ENCODE data around the gene PID1.

PID1 gene

DNA sequence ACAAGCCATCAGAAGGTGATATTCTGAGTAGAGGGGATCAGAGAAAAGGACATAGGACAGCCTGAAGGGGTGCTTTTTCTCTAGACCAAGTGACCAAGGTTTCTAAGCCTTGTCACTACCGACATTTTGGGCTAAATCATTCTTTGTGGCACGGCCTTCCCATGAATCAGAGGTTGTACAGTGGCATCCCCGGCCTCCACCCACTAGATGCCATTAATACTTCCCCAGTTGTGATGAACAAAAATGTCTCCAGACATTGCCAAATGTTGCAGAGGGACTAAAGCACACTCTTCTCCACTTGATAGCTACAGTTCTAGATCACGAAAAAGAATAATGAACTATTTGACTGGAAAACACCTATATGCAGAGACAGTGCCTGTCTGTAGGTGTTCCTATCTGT lies 143.6 kb downstream of the PID1 start:
- in situ Hi-C loops (cut with MboI; ENCODE audit: low sequenced_read_pairs): no loop called here
- Histone ChIP-seq H3K36me3 (replicated peaks) (no peaks in the 10 kb centered on the region), H3K27me3 (ENCODE audit: low read depth) (no peaks in the 10 kb centered on the region), H3K4me3 (no peak overlapping the region), H3K4me1 (no peaks in the 10 kb centered on the region), H3K9me3 (no peaks in the 10 kb centered on the region)
- DNase-seq (ENCODE audit: low spot score in 2 of 2): no peak

DNA sequence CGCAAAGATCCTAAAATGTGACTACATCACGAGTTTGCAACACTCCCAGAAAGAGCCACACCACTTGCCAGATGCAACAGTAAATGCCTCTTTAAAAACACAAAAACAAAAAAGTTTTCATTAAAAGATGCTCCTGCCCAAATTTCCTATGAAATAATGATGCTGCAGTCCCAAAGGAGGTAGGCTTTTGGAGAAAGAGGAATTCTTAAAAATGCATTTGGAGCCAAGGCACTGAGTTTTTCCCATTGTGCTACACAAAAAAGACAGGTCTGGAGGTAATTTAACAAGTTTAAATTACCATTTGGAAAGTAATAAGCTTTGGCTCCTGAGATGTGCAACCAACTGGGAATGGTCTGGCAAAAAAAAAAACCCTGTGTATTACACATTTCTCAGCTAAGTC lies 145.0 kb downstream of the PID1 start:
- DNase-seq (ENCODE audit: low spot score in 2 of 2): no peak
- H3K27me3 ChIP-seq (ENCODE audit: low read depth): no peaks in the 10 kb centered on the region
- in situ Hi-C loops (cut with MboI; ENCODE audit: low sequenced_read_pairs): no loop called here
- H3K4me1 ChIP-seq: no peaks in the 10 kb centered on the region
- no peaks in the 10 kb centered on the region for H3K36me3 ChIP-seq (replicated peaks)
- H3K9me3 ChIP-seq: no peaks in the 10 kb centered on the region
- no peak overlapping the region for H3K4me3 ChIP-seq

DNA sequence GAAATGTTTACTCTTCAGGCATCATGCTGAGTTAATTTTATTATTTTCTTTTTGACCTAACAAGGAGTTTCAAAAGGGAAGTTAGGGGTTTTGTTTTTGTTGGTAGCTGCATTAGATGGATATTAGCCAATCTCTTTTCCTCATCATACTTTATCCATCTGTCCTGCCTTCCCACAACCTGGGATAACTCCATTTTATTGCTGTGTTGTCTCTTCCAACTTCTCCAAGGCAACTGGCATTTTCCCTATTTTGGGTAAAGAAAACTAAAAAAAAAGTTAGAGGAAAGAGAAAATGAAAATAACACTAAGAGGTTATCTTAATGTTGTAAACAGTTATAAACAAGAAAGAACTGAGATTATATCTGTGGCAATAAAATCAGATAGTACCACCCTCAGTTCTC lies 147.0 kb downstream of the PID1 start:
- in situ Hi-C loops (cut with MboI; ENCODE audit: low sequenced_read_pairs): no loop called here
- Histone ChIP-seq H3K9me3 (no peaks in the 10 kb centered on the region), H3K36me3 (replicated peaks) (no peaks in the 10 kb centered on the region), H3K27me3 (ENCODE audit: low read depth) (no peaks in the 10 kb centered on the region), H3K4me1 (no peaks in the 10 kb centered on the region), H3K4me3 (no peak overlapping the region)
- DNase-seq (ENCODE audit: low spot score in 2 of 2): no peak

DNA sequence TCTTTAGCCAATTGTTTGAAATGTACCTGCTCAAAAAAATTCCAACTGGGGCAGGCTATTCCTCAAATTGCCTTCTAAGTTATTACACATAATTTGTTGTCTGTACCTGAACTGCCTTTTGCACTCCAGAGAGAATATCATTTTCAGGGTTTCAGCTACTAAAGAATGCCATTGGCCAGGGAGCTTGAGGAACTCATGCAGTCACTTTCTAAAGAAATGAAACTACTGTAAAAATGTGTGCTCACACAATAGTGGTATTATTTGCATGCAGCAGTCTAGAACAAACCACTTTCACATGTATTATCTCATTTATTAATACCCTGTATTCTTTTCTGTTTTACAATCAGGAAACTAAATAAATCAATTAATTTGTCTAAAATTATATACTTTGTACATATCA lies 152.2 kb downstream of the PID1 start:
- H3K4me3 ChIP-seq: no peak overlapping the region
- no peaks in the 10 kb centered on the region for H3K27me3 ChIP-seq (ENCODE audit: low read depth)
- H3K9me3 ChIP-seq: no peaks in the 10 kb centered on the region
- in situ Hi-C loops (cut with MboI; ENCODE audit: low sequenced_read_pairs): no loop called here
- no peak for DNase-seq (ENCODE audit: low spot score in 2 of 2)
- H3K4me1 ChIP-seq: no peaks in the 10 kb centered on the region
- no peaks in the 10 kb centered on the region for H3K36me3 ChIP-seq (replicated peaks)

DNA sequence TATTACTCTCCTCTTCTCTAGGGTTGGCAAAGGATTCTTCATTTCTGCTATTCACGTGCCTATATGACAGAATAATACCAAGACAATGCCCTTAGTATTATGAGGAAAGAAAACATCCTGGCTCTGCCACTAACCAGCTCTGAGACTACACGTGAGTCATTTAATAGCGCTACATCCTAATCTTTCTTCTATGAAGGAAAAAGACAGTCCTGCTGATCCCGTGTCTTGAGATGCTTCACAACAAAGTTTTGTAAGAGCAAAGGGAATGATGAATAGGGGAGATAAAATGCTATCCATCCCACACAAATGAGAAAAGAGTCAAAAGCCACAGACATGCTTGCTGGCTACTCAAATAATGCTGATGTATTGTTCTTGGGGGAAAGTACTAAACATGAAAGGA lies 152.8 kb downstream of the PID1 start:
- no peak overlapping the region for H3K4me3 ChIP-seq
- no peaks in the 10 kb centered on the region for H3K9me3 ChIP-seq
- no peaks in the 10 kb centered on the region for H3K36me3 ChIP-seq (replicated peaks)
- no peaks in the 10 kb centered on the region for H3K4me1 ChIP-seq
- in situ Hi-C loops (cut with MboI; ENCODE audit: low sequenced_read_pairs): no loop called here
- no peaks in the 10 kb centered on the region for H3K27me3 ChIP-seq (ENCODE audit: low read depth)
- no peak for DNase-seq (ENCODE audit: low spot score in 2 of 2)

DNA sequence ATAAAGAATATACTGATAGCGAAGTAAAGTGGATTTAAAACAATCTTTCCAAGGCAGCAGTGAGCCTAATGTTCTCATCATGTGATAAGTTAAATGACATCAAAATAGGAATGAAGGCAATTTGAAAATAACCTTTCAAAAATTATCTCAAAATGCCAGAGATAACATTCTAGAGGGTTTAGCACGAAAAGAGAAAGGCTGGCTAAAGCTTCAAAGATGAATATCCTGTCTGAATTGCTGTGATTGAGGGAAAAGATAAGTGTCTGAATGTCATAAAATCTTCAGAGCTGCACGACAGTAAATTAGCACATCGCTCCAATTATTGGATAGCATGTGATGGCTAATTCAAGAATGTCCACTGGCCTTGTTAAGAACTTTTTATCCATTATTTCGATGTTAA lies 159.3 kb downstream of the PID1 start:
- no peaks in the 10 kb centered on the region for H3K9me3 ChIP-seq
- H3K36me3 ChIP-seq (replicated peaks): no peaks in the 10 kb centered on the region
- H3K27me3 ChIP-seq (ENCODE audit: low read depth): no peaks in the 10 kb centered on the region
- DNase-seq (ENCODE audit: low spot score in 2 of 2): no peak
- no peak overlapping the region for H3K4me3 ChIP-seq
- no peaks in the 10 kb centered on the region for H3K4me1 ChIP-seq
- in situ Hi-C loops (cut with MboI; ENCODE audit: low sequenced_read_pairs): no loop called here

DNA sequence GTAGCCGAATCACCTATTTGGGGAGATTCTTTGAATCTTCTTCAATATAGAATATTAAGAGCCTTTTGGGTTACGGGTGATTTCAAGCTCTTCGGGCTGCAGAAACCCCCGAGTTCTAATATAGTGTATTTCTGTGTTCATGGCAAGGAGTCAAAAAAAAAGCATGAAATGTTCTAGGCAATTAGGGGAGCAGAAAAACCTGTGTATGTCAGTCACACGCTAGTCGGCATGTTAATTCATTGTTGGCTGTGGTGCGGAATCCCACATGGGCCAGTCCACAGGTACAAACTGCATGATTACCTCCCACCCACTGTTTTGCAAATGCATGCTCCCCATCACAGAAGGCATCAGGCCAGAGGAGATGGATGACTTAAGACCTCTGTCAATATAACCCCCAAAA lies 161.9 kb downstream of the PID1 start:
- DNase-seq (ENCODE audit: low spot score in 2 of 2): no peak
- H3K4me1 ChIP-seq: no peaks in the 10 kb centered on the region
- no peaks in the 10 kb centered on the region for H3K9me3 ChIP-seq
- no peak overlapping the region for H3K4me3 ChIP-seq
- in situ Hi-C loops (cut with MboI; ENCODE audit: low sequenced_read_pairs): no loop called here
- no peaks in the 10 kb centered on the region for H3K36me3 ChIP-seq (replicated peaks)
- no peaks in the 10 kb centered on the region for H3K27me3 ChIP-seq (ENCODE audit: low read depth)

DNA sequence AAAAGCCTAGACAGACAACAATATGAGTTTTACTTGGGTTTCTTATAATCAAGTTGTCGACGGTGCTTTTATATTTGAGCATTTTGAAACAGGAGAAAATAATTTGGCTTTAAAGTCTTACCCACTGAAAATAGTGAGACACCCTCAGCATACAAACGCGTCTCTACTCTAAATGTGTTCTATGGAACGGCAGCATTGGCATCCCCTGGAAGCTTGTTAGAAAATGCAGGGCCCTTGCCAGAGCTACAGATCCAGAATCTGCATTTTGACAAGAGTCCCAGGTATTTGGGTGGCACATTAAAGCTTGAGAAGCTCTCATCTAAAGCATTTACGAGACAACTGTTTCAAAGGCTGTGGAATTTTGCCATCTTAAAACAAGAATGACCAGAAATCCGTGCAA lies 163.5 kb downstream of the PID1 start:
- in situ Hi-C loops (cut with MboI; ENCODE audit: low sequenced_read_pairs): no loop called here
- H3K9me3 ChIP-seq: no peaks in the 10 kb centered on the region
- no peaks in the 10 kb centered on the region for H3K4me1 ChIP-seq
- no peak for DNase-seq (ENCODE audit: low spot score in 2 of 2)
- no peak overlapping the region for H3K4me3 ChIP-seq
- no peaks in the 10 kb centered on the region for H3K36me3 ChIP-seq (replicated peaks)
- no peaks in the 10 kb centered on the region for H3K27me3 ChIP-seq (ENCODE audit: low read depth)

DNA sequence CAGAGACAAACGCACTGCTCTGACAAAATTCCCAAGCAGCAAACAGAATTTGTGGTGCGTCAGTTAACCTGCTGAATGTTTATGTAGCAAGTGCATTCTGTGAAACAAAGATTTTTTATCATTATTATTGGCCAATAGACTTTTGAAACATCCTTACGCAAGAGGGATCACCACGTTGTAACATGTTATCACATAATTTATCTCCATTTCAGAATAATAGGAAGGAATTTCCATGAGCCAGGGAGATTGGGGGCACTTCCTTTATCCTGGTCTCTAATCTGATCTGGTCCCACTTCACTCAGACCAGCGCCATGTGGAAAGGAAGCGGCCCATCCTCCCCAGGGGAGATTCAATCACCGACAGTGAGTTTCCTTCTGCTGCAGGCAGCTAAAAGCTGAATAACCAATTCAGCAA lies 166.1 kb downstream of the PID1 start:
- H3K4me1 ChIP-seq: no peaks in the 10 kb centered on the region
- no peak for DNase-seq (ENCODE audit: low spot score in 2 of 2)
- H3K27me3 ChIP-seq (ENCODE audit: low read depth): no peaks in the 10 kb centered on the region
- no peaks in the 10 kb centered on the region for H3K36me3 ChIP-seq (replicated peaks)
- H3K9me3 ChIP-seq: no peaks in the 10 kb centered on the region
- in situ Hi-C loops (cut with MboI; ENCODE audit: low sequenced_read_pairs): no loop called here
- H3K4me3 ChIP-seq: no peak overlapping the region

DNA sequence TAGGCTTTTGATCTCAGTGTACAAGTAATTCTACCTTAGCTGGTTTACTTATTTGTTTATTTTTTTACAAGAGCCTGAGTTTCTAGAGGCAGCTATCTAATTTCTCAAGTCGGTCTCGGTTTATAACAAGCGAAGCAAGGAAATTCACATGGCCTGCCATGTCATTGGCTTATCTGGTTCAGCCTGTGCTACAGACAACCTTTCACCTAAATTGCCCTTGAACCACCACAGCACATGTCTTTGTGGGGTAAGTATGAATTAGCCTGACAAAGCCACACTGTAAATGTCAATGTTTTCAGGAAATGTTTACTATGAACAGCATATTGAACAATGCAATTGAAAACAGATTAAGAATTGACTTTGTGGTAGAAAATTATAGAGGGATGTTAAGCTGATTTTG lies 167.1 kb downstream of the PID1 start:
- no peaks in the 10 kb centered on the region for H3K4me1 ChIP-seq
- no peak for DNase-seq (ENCODE audit: low spot score in 2 of 2)
- in situ Hi-C loops (cut with MboI; ENCODE audit: low sequenced_read_pairs): no loop called here
- H3K9me3 ChIP-seq: no peaks in the 10 kb centered on the region
- H3K36me3 ChIP-seq (replicated peaks): no peaks in the 10 kb centered on the region
- no peak overlapping the region for H3K4me3 ChIP-seq
- no peaks in the 10 kb centered on the region for H3K27me3 ChIP-seq (ENCODE audit: low read depth)

DNA sequence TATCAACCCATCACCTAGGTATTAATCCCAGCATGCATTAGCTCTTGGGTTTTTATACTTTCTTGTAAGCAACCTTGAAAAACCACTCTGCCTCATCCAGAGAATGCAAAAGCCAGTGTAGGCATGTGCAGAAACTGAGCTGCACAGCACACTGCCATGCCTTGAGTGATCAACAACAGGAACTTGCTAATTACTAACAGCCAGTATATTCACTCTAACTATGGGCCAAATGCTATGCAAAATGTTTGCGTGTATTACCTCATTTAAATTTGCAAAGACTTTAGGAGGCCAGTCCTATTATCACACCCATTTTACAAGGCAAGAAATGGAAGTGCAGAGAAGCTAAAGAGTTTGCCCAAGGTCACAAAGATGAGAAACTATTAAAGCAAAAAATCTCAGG lies 169.8 kb downstream of the PID1 start:
- no peak overlapping the region for H3K4me3 ChIP-seq
- H3K36me3 ChIP-seq (replicated peaks): no peaks in the 10 kb centered on the region
- no peaks in the 10 kb centered on the region for H3K9me3 ChIP-seq
- in situ Hi-C loops (cut with MboI; ENCODE audit: low sequenced_read_pairs): no loop called here
- H3K27me3 ChIP-seq (ENCODE audit: low read depth): no peaks in the 10 kb centered on the region
- DNase-seq (ENCODE audit: low spot score in 2 of 2): no peak
- H3K4me1 ChIP-seq: no peaks in the 10 kb centered on the region

DNA sequence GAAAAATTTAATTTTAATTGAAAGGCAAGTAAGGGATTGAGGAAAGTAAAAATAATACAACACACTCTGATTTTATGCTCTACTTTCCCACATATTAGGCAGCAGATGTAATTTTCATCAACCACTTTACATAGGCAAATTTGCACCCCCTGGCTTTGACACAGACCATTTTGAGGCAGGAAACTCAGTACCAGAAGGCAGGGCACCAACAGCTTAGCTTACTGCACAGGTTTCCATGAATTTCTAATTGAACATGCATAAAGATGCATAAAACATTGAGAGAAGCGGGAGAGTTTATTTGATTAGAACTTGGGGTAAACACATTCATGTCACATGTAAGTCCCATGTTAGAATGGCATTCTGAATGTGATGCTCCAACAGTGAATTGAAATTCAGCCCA lies 171.9 kb downstream of the PID1 start:
- no peaks in the 10 kb centered on the region for H3K9me3 ChIP-seq
- in situ Hi-C loops (cut with MboI; ENCODE audit: low sequenced_read_pairs): no loop called here
- no peaks in the 10 kb centered on the region for H3K36me3 ChIP-seq (replicated peaks)
- no peaks in the 10 kb centered on the region for H3K4me1 ChIP-seq
- no peak overlapping the region for H3K4me3 ChIP-seq
- no peak for DNase-seq (ENCODE audit: low spot score in 2 of 2)
- no peaks in the 10 kb centered on the region for H3K27me3 ChIP-seq (ENCODE audit: low read depth)

DNA sequence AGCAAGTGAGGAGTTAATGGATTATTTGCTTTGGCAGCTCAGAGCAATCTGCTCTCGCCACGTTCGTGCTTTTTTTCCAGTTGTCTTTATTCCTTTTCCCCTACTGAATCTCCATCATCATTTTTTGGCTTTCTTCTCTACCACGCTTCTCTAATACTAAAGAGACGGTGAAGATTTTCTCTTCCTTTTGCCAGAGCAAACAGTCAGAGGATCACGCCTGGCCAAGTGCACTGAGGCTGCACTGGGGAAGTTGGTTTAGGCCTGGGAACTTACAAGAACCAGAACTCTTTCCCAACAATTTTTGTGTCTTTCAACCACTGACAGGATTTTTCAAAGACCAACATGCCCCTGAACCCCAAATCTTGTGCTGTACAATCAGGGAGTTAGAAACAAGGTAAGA lies 172.3 kb downstream of the PID1 start:
- H3K9me3 ChIP-seq: no peaks in the 10 kb centered on the region
- in situ Hi-C loops (cut with MboI; ENCODE audit: low sequenced_read_pairs): no loop called here
- H3K27me3 ChIP-seq (ENCODE audit: low read depth): no peaks in the 10 kb centered on the region

DNA sequence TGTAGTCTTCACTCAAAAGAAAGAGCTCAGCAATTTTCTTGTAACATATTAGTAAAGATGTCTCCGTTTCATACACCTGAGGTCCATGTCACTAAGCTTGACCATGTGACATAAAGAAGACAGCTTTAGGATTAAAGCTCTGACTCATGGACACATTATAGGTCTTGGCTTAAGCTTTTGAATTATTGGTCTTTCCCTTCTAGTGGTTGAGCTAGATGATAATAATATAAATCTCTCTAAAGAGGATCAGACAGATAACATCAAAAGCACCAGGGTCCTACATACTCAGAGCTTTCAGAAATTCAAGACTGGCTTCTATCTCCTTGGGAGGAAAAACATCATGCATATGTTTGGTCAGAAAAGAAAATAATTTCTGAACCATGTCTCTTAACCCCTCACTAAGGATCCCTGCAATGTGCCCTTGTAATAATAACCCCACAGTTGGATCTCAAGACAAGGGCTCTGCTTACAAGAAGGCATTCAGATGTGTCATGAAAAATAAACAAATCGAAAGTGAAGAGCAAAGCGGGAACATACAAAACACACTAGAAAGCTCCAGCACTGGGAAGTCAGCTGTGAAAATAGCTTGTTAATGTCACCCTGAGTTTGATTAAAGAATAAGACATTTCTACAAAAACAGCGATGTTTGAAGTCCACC lies 174.5 kb downstream of the PID1 start:
- no peak overlapping the region for H3K4me3 ChIP-seq
- H3K9me3 ChIP-seq: no peaks in the 10 kb centered on the region
- no peaks in the 10 kb centered on the region for H3K27me3 ChIP-seq (ENCODE audit: low read depth)
- no peak for DNase-seq (ENCODE audit: low spot score in 2 of 2)
- in situ Hi-C loops (cut with MboI; ENCODE audit: low sequenced_read_pairs): no loop called here
- H3K36me3 ChIP-seq (replicated peaks): no peaks in the 10 kb centered on the region
- H3K4me1 ChIP-seq: no peaks in the 10 kb centered on the region

More for the DNA sequence above, 172.3 kb downstream of the PID1 start:
- DNase-seq (ENCODE audit: low spot score in 2 of 2): no peak
- Histone ChIP-seq H3K4me1 (no peaks in the 10 kb centered on the region), H3K4me3 (no peak overlapping the region), H3K36me3 (replicated peaks) (no peaks in the 10 kb centered on the region)

DNA sequence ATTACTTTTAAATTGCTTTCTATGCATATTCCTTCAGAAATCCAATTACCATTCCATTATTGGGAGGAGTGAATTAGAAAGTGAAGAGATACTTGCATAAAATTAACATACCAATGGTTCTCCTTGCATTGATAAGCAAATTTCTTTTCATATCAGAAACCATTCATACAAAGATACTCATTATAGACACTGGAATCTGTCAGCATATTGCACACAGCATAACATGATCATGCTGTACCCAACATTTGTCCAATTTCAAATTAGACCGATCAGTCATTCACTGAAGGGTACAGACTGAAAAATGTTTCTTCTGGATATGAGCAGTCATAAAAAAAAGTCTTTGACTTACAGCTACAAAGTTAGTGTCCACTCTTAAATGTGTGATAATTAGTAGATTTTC lies 175.6 kb downstream of the PID1 start:
- no peaks in the 10 kb centered on the region for H3K9me3 ChIP-seq
- no peaks in the 10 kb centered on the region for H3K36me3 ChIP-seq (replicated peaks)
- H3K27me3 ChIP-seq (ENCODE audit: low read depth): no peaks in the 10 kb centered on the region
- no peak overlapping the region for H3K4me3 ChIP-seq
- no peaks in the 10 kb centered on the region for H3K4me1 ChIP-seq
- peak in 1 of 2 experiments; percentile 13 for DNase-seq (ENCODE audit: low spot score in 2 of 2)
- in situ Hi-C loops (cut with MboI; ENCODE audit: low sequenced_read_pairs): no loop called here
